SK-N-SH treated with all-trans-retinoic acid at 6 μM for 48 hours (cell line): Measurements from ENCODE around the gene RPP25L.

Source experiments
- CREB5 ChIP-seq: fragments of 250-450 bp; sonication (Bioruptor Pico); IDR thresholded peaks from 2 replicates; pipeline ENCODE4 v1.5.1; 2020; ENCODE audit warnings: low read depth, mild to moderate bottlenecking, moderate library complexity
- CSRNP3 ChIP-seq: fragments of 250-450 bp; sonication (Bioruptor Pico); IDR thresholded peaks from 2 replicates; pipeline ENCODE4 v1.5.1; 2021; ENCODE audit warnings: mild to moderate bottlenecking, moderate library complexity
- ISL1 ChIP-seq: fragments of 250-450 bp; sonication (Bioruptor Pico); IDR thresholded peaks from 2 replicates; pipeline ENCODE4 v2.1.2; 2022; ENCODE audit warnings: mild to moderate bottlenecking, moderate library complexity
- OSR1 ChIP-seq: fragments of 250-450 bp; sonication (Bioruptor Pico); IDR thresholded peaks from 2 replicates; pipeline ENCODE4 v1.8.0; 2022; ENCODE audit warnings: moderate library complexity, mild to moderate bottlenecking, inconsistent platforms
- PATZ1 ChIP-seq: fragments of 250-450 bp; sonication (Bioruptor Pico); IDR thresholded peaks from 2 replicates; pipeline ENCODE4 v1.8.0; 2020; ENCODE audit warnings: mild to moderate bottlenecking, moderate library complexity, borderline replicate concordance
- POU6F1 ChIP-seq: fragments of 250-450 bp; sonication (Bioruptor Pico); IDR thresholded peaks from 2 replicates; pipeline ENCODE4 v1.8.0; 2021; ENCODE audit warnings: low read depth, mild to moderate bottlenecking, moderate library complexity, borderline replicate concordance
- ZFP3 ChIP-seq: fragments of 250-450 bp; sonication (Bioruptor Pico); IDR thresholded peaks from 2 replicates; pipeline ENCODE4 v1.5.0; 2020; ENCODE audit warnings: mild to moderate bottlenecking, moderate library complexity
- ZFP30 ChIP-seq: fragments of 450-650 bp; formaldehyde crosslinking; IDR thresholded peaks from 2 replicates; pipeline ENCODE4 v1.5.0; 2022; ENCODE audit warnings: mild to moderate bottlenecking, moderate library complexity
- ZNF565 ChIP-seq: fragments of 450-650 bp; formaldehyde crosslinking; conservative IDR thresholded peaks from 2 replicates; pipeline ENCODE4 v1.5.0; 2020; ENCODE audit warnings: low read depth, mild to moderate bottlenecking, moderate library complexity

GRCh38 chr9:34573599-34574325 is 38.1 kb downstream of the RPP25L start:
- no peak for TF ChIP-seq ZFP3 (CRISPR knock-in tag)
- no peak for TF ChIP-seq ZFP30 (CRISPR knock-in tag)
- no peak for TF ChIP-seq PATZ1
- no peak for TF ChIP-seq ZNF565 (CRISPR knock-in tag)
- TF ChIP-seq ISL1 (CRISPR knock-in tag): no peak
- TF ChIP-seq CSRNP3 (CRISPR knock-in tag): no peak
- no peak for TF ChIP-seq CREB5 (CRISPR knock-in tag)
- TF ChIP-seq POU6F1: no peak
- TF ChIP-seq OSR1 (CRISPR knock-in tag): no peak
